HCT116 (cell line): ENCODE results near the gene CDC42BPA. TPM values are rescaled to one million over a fixed set of nuclear protein-coding genes. Genes with fewer than 3 reads are reported as not detected.

ENCODE experiments used
- ATAC-seq: fragments of 200-7000 bp; cut with Tn5 transposase; 2 replicates; pipeline ENCODE4 v1.9.1; 2020; ENCODE audit warnings: mild to moderate bottlenecking, moderate library complexity
- BruUV-seq: library from RNA; stranded (reverse); fragments of 400-500 nt; replicated peaks from 2 replicates; lab custom pipeline; 2021; lab: Mats Ljungman, UMichigan
- CTCF ChIA-PET: fragments of 300-600 bp; sonication (Branson Sonifier 250); formaldehyde crosslinking; loops from one replicate; lab custom pipeline; 2021; ENCODE audit warnings: antibody characterized with exemption; lab: Charles Lee
- POLR2A ChIA-PET: fragments of 300-600, 350-600 bp; sonication (Branson Sonifier 250); formaldehyde crosslinking; loops from one replicate; lab custom pipeline; 2021; ENCODE audit warnings: antibody characterized with exemption; lab: Charles Lee
- RAD21 ChIA-PET, 2 experiments: fragments of 300-600 bp; sonication (Branson Sonifier 250); formaldehyde crosslinking; loops; one replicate each; lab custom pipeline; 2023; ENCODE audit warnings: low total read pairs in 2 of 2; ENCODE audit not compliant: uncharacterized antibody in 2 of 2, unreplicated experiment in 2 of 2, low non-redundant PET in 1 of 2; lab: Charles Lee
- DNase-seq: peaks from one replicate; pipeline ENCODE4 v3.0.0-alpha.2; 2010; ENCODE audit warnings: low read depth, low spot score
- H2AFZ ChIP-seq: fragments of 200-600 bp; shearing (Covaris generic), sonication (generic); 2 replicates; pipeline ENCODE4 v1.6.1; 2017; ENCODE audit warnings: low read depth, mixed run types, mixed read lengths, antibody characterized with exemption, low read length; ENCODE audit not compliant: poor library complexity, severe bottlenecking
- H3K27ac ChIP-seq: 2 replicates; pipeline ENCODE4 v1.5.1; 2012; ENCODE audit warnings: low read depth, low read length
- H3K27me3 ChIP-seq: fragments of 200-600 bp; sonication (generic); 2 replicates; pipeline ENCODE4 v1.6.1; 2016; ENCODE audit warnings: mixed run types, low read length, mixed read lengths; ENCODE audit not compliant: insufficient read depth
- H3K36me3 ChIP-seq, 2 experiments: fragments of 200-500 bp in 1 of 2; fragments of 200-600 bp in 1 of 2; sonication (Bioruptor generic) in 1 of 2; sonication (generic) in 1 of 2; 2 replicates each; pipeline versions ENCODE4 v1.5.1 to v1.6.1; 2014 to 2016; ENCODE audit warnings: low read length in 2 of 2, inconsistent platforms in 1 of 2, mixed read lengths in 1 of 2, mixed run types in 1 of 2; ENCODE audit not compliant: insufficient read depth in 2 of 2, control insufficient read depth in 1 of 2
- H3K4me1 ChIP-seq, 2 experiments: fragments of 200-600 bp in 1 of 2; sonication (generic) in 1 of 2; 2 replicates each; pipeline versions ENCODE4 v1.5.1 to v1.6.1; 2012 to 2017; ENCODE audit warnings: low read length in 2 of 2, inconsistent platforms in 1 of 2, mild to moderate bottlenecking in 1 of 2, mixed read lengths in 1 of 2, mixed run types in 1 of 2, moderate library complexity in 1 of 2; ENCODE audit not compliant: insufficient read depth in 2 of 2, control insufficient read depth in 1 of 2
- H3K4me2 ChIP-seq: fragments of 200-600 bp; sonication (generic); 2 replicates; pipeline ENCODE4 v1.6.1; 2017; ENCODE audit warnings: mixed run types, low read length, mixed read lengths
- H3K4me3 ChIP-seq, 2 experiments: fragments of 200-600 bp in 1 of 2; sonication (generic) in 1 of 2; replicated peaks in 1 of 2; 2 replicates each; pipeline ENCODE4 v1.5.1; 2011 to 2016; ENCODE audit warnings: low read length in 2 of 2, control low read depth in 1 of 2, low read depth in 1 of 2, mild to moderate bottlenecking in 1 of 2, mixed read lengths in 1 of 2, mixed run types in 1 of 2
- H3K79me2 ChIP-seq: fragments of 200-600 bp; sonication (generic); 2 replicates; pipeline ENCODE4 v1.6.1; 2017; ENCODE audit warnings: mild to moderate bottlenecking, mixed run types, low read length, moderate library complexity, mixed read lengths; ENCODE audit not compliant: insufficient read depth
- H3K9ac ChIP-seq: fragments of 200-600 bp; sonication (generic); 2 replicates; pipeline ENCODE4 v1.6.1; 2016; ENCODE audit warnings: low read length, mixed read lengths
- H3K9me2 ChIP-seq: fragments of 200-600 bp; sonication (generic), shearing (Covaris generic); 2 replicates; pipeline ENCODE4 v1.6.1; 2017; ENCODE audit warnings: mixed run types, mild to moderate bottlenecking, moderate library complexity; ENCODE audit not compliant: insufficient read depth
- H3K9me3 ChIP-seq, 2 experiments: fragments of 200-500 bp in 1 of 2; fragments of 200-600 bp in 1 of 2; sonication (Bioruptor generic) in 1 of 2; sonication (generic) in 1 of 2; 2 replicates each; pipeline ENCODE4 v1.6.1; 2014 to 2017; ENCODE audit warnings: low read length in 2 of 2, mixed read lengths in 2 of 2, inconsistent platforms in 1 of 2, low read depth in 1 of 2, mild to moderate bottlenecking in 1 of 2, mixed run types in 1 of 2, moderate library complexity in 1 of 2; ENCODE audit not compliant: control insufficient read depth in 1 of 2, insufficient read depth in 1 of 2
- H4K20me1 ChIP-seq: fragments of 200-600 bp; sonication (generic), shearing (Covaris generic); 2 replicates; pipeline ENCODE4 v1.6.1; 2017; ENCODE audit warnings: mixed run types, mild to moderate bottlenecking, moderate library complexity; ENCODE audit not compliant: insufficient read depth
- ATF3 ChIP-seq: IDR thresholded peaks from 2 replicates; pipeline ENCODE4 v1.6.1; 2012
- CTCF ChIP-seq, 3 experiments: fragments of 200-600 bp in 1 of 3; sonication (generic) in 1 of 3; IDR thresholded peaks in 2 of 3; conservative IDR thresholded peaks in 1 of 3; 2 replicates each; pipeline ENCODE4 v1.5.1; 2012 to 2017; ENCODE audit warnings: low read depth in 2 of 3, low read length in 2 of 3, antibody characterized with exemption in 1 of 3, borderline replicate concordance in 1 of 3, control low read depth in 1 of 3, mild to moderate bottlenecking in 1 of 3, mixed read lengths in 1 of 3, mixed run types in 1 of 3, moderate library complexity in 1 of 3; ENCODE audit not compliant: insufficient read depth in 1 of 3
- ELF1 ChIP-seq: IDR thresholded peaks from 2 replicates; pipeline ENCODE4 v1.6.1; 2012; ENCODE audit warnings: low read depth, borderline replicate concordance
- POLR2A ChIP-seq: IDR thresholded peaks from 2 replicates; pipeline ENCODE4 v1.7.0; 2011; ENCODE audit warnings: borderline replicate concordance; ENCODE audit not compliant: insufficient read depth, insufficient read length; ENCODE audit errors: extremely low read depth
- SP1 ChIP-seq: IDR thresholded peaks from 2 replicates; pipeline ENCODE4 v1.6.1; 2012; ENCODE audit warnings: low read depth
- SRF ChIP-seq: IDR thresholded peaks from 2 replicates; pipeline ENCODE4 v1.6.1; 2012; ENCODE audit warnings: low read depth
- TCF7L2 ChIP-seq: IDR thresholded peaks from 2 replicates; pipeline ENCODE4 v1.7.0; 2011; ENCODE audit warnings: borderline replicate concordance, inconsistent platforms; ENCODE audit not compliant: insufficient read depth, insufficient read length; ENCODE audit errors: extremely low read depth
- YY1 ChIP-seq: IDR thresholded peaks from 2 replicates; pipeline ENCODE4 v1.6.1; 2011; ENCODE audit warnings: low read length, low read depth, moderate library complexity, mild to moderate bottlenecking; ENCODE audit not compliant: insufficient replicate concordance; ENCODE audit errors: extremely low read depth
- ZNF274 ChIP-seq: fragments of 200-500 bp; sonication (Bioruptor generic); IDR thresholded peaks from 2 replicates; pipeline ENCODE4 v1.6.1; 2014; ENCODE audit warnings: mild to moderate bottlenecking, low read depth, low read length, inconsistent platforms
- intact Hi-C: fragments of 100-400 bp; cut with micrococcal nuclease; formaldehyde crosslinking; loops from 2 replicates; pipeline ENCODE4 v1.10.0; 2022
- total RNA-seq: library from RNA; stranded (reverse); gene quantifications from one replicate; pipeline ENCODE4 v1.2.1, GENCODE V29; 2021; ENCODE audit not compliant: unreplicated experiment

The CDC42BPA gene
- total RNA-seq, 1 experiment from 2014 or later, result 44.0 TPM

- TF ChIP-seq YY1 (no peak), SRF (no peak), ATF3 (no peak), SP1 (no peak)
Observed at GRCh38 chr1:227167276-227168101, 150.8 kb downstream of the CDC42BPA start (continued).

GRCh38 chr1:227166559-227166958 lies 151.7 kb downstream of the CDC42BPA start:
- Histone ChIP-seq H3K4me2 (no peak overlapping the region), H4K20me1 (no peaks in the 10 kb centered on the region), H3K79me2 (peaks cover 27% of the 10 kb centered on the region), H3K9me3 (no peaks in the 10 kb centered on the region), H2AFZ (no peak overlapping the region), H3K27me3 (no peaks in the 10 kb centered on the region), H3K4me1 (no peaks in the 10 kb centered on the region), H3K9me2 (no peaks in the 10 kb centered on the region), H3K4me3 (no peak overlapping the region), H3K9ac (no peak overlapping the region), H3K36me3 (no peaks in the 10 kb centered on the region), H3K27ac (no peak overlapping the region)
- RAD21 ChIA-PET, result no interaction called here
- CTCF ChIA-PET, result no interaction called here
- intact Hi-C loops, result no loop called here
- no peak for DNase-seq
- no peak for ATAC-seq
- no peak for TF ChIP-seq ELF1
- no peak for TF ChIP-seq POLR2A
- no peak for TF ChIP-seq TCF7L2
- TF ChIP-seq CTCF (IDR thresholded peaks at IDR 0.05 in 2 of 3, conservative IDR thresholded peaks at IDR 0.05 in 1 of 3; ENCODE audit: borderline replicate concordance in 1 of 3, insufficient read depth in 1 of 3, low read depth in 2 of 3, low read length in 2 of 3), result no peak
- TF ChIP-seq ZNF274, result no peak
- POLR2A ChIA-PET, result no interaction called here
- BruUV-seq, result no TSS peak
